H54 (cell line): Measurements from ENCODE around the gene ANXA4.
A peak's percentile ranks its signal among the peaks of the same experiment; 100 is the strongest.
"Not testable (repeated sequence)": the region's sequence is repeated elsewhere in the genome, so short reads cannot be mapped to it uniquely, and the experiment has no call there.

Experiments used
- DNase-seq: peaks from one replicate; pipeline ENCODE4 v3.0.0; 2011; ENCODE audit warnings: low spot score, mixed read lengths; ENCODE audit not compliant: insufficient read length
- FAIRE-seq: peaks from 3 replicates; lab custom pipeline; 2011; peaks lifted over from hg19 to GRCh38; lab: Jason Lieb, UNC
- POLR2A ChIP-seq: IDR thresholded peaks from 2 replicates; pipeline ENCODE4 v1.6.1; 2011; ENCODE audit warnings: low read depth, mild to moderate bottlenecking, low read length

ANXA4 gene

GRCh38 chr2:69753659-69754363, 11.9 kb downstream of the ANXA4 start:
- no peak for DNase-seq

GRCh38 chr2:69754633-69755032, 12.7 kb downstream of the ANXA4 start:
- TF ChIP-seq POLR2A = no peak
- DNase-seq = no peak
- no peak for FAIRE-seq

More at GRCh38 chr2:69753659-69754363, 11.9 kb downstream of the ANXA4 start:
- no peak for TF ChIP-seq POLR2A
- FAIRE-seq = no peak

- no peak for TF ChIP-seq POLR2A
- DNase-seq = peak; percentile 35
- peak; percentile 91 for FAIRE-seq
Observed at GRCh38 chr2:69755862-69756467, 14.0 kb downstream of the ANXA4 start.

- FAIRE-seq = no peak
- TF ChIP-seq POLR2A = no peak
- DNase-seq = no peak
Observed at GRCh38 chr2:69762025-69762424, 20.1 kb downstream of the ANXA4 start.

GRCh38 chr2:69762513-69763494, 20.9 kb downstream of the ANXA4 start:
- no peak for DNase-seq
- no peak for FAIRE-seq
- TF ChIP-seq POLR2A = no peak

- not testable (repeated sequence) for DNase-seq, FAIRE-seq
Observed at GRCh38 chr2:69763831-69764230, 21.9 kb downstream of the ANXA4 start.

DNA sequence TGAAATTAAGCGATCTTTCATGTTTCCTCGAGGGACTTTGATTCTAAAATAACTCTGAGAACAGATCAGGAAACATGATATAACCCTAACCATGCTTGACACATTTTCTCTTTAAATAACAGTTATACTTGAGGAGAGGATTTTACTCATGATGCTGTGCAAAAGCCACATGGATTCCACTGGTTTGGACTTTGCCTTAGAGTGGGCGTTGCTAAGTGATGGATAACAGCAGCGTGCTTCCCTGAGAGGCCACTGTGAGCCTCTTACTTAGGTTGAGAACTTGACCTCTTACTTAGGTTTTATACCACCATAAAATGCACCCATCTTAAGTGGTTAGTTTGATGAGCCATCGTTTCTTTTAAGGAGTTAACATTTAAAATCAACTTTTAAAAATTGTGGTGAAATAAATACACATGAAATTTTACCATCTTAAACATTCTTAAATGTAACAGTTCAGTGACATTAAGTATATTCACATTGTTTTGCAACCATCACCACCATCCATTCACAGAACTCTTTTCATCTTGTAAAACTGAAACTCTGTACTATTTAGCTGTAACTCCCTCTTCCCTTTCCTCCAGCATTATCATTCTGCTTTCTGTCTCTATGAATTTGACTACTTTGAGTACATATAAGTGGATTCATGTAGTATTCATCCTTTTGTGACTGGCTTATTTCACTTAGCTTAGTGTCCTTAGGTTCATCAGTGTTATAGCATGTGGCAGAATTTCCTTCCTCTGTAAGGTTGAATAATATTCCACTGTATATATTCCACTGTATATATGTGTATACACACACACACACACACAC, 22.6 kb downstream of the ANXA4 start:
- no peak for TF ChIP-seq POLR2A
- FAIRE-seq = peak; percentile 30
- no peak for DNase-seq

GRCh38 chr2:69765096-69765380, 23.1 kb downstream of the ANXA4 start:
- DNase-seq (no peak), FAIRE-seq (no peak)
- no peak for TF ChIP-seq POLR2A

- FAIRE-seq (peak; percentile 53), DNase-seq (no peak)
- TF ChIP-seq POLR2A = no peak
Observed at GRCh38 chr2:69766014-69766413, 24.1 kb downstream of the ANXA4 start.

DNA sequence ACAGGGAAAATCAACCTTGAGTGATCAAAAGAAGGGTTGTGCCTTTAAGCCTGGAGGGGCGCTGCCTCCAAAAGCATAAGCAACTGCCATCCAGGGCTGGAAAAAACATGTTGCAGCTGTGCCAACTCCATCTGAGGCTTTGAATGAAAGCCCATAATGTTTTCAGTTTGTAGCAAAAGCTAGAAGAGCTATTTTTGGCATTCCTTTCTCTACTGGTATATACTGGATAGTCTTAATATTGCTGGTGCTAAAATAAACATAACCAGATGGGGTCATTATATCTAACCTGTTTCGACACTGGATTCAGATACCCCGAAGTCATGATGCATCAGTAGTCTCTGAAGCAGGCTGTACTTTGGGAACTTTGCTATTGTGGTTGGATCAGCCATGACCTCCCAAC, 25.1 kb downstream of the ANXA4 start:
- no peak for TF ChIP-seq POLR2A
- FAIRE-seq (peak; percentile 60), DNase-seq (no peak)

GRCh38 chr2:69768235-69768634, 26.3 kb downstream of the ANXA4 start:
- FAIRE-seq = no peak
- DNase-seq = no peak

GRCh38 chr2:69768789-69769188, 26.9 kb downstream of the ANXA4 start:
- DNase-seq = no peak
- no peak for TF ChIP-seq POLR2A
- FAIRE-seq = no peak

More at GRCh38 chr2:69768235-69768634, 26.3 kb downstream of the ANXA4 start:
- TF ChIP-seq POLR2A = no peak

DNA sequence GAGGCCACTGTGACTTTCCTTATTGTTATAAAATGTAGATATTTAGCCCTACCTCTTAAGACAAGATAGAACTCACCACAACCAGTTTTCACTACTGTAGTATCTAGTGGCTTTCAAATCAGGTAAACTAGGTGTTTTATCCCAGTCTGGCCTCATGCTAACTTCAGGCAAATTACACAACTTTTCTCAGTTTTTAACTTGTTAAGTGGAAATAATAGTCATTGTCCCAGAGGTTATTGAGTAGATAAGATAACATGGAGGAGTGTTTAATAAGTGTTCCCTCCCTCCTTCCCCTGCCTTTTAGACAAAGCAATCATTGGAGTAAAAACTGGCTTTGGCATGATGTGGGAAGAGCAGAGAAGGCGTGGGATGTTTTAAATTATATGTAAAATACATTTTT, 27.3 kb downstream of the ANXA4 start:
- FAIRE-seq = no peak
- TF ChIP-seq POLR2A = no peak
- DNase-seq = no peak
